Lower leg skin (tissue), 4 donors: ENCODE results near the gene UGT1A5. TPM values are rescaled to one million over a fixed set of nuclear protein-coding genes. Genes with fewer than 3 reads are reported as not detected.
A peak's percentile ranks its signal among the peaks of the same experiment; 100 is the strongest.

Experiments
- DNase-seq, 2 donors: peaks; one replicate each; pipeline ENCODE4 v3.0.0-alpha.2; 2019; ENCODE audit warnings: low spot score in 2 of 2
- H3K4me3 ChIP-seq: fragments of 200-600 bp; sonication (generic); 2 replicates; pipeline ENCODE4 v1.5.1; 2017; ENCODE audit warnings: mild to moderate bottlenecking, low read depth; ENCODE audit not compliant: poor library complexity, severe bottlenecking
- CTCF ChIP-seq, 3 donors: fragments of 450-650 bp; IDR thresholded peaks; one replicate each; pipeline ENCODE4 v1.5.1; 2016; ENCODE audit warnings: antibody characterized with exemption in 3 of 3, mild to moderate bottlenecking in 3 of 3, moderate library complexity in 2 of 3
- POLR2A ChIP-seq, 2 donors: fragments of 450-650 bp; IDR thresholded peaks; one replicate each; pipeline ENCODE4 v1.6.1; 2016 to 2017; ENCODE audit warnings: antibody characterized with exemption in 2 of 2, mild to moderate bottlenecking in 1 of 2, moderate library complexity in 1 of 2
- WGBS, 2 donors: methylation state at CpG; one replicate each; pipeline ENCODE4 v1.1.5; 2018; 5-methylcytosine and 5-hydroxymethylcytosine counted together
- intact Hi-C: fragments of 100-400 bp; cut with DNase I; formaldehyde crosslinking; loops from one replicate; pipeline ENCODE4 v1.15.0; 2023; ENCODE audit warnings: low total_unique reads
- total RNA-seq, 4 donors: library from RNA; depleted of rRNA; stranded (reverse); fragments of >200 nt; gene quantifications; one replicate each; pipeline ENCODE4 v1.1.0, GENCODE V29; 2016

UGT1A5 gene
- total RNA-seq, 4 donors from 2014 or later: 0.32 to 1.7 (median 0.80) TPM; not detected in 1

GRCh38 chr2:233794128-233794658 is 81.5 kb downstream of the UGT1A5 start:
- DNase-seq: peak in 1 of 2 donors; percentile 74
- TF ChIP-seq CTCF (IDR thresholded peaks at IDR 0.05): no peak
- TF ChIP-seq POLR2A (IDR thresholded peaks at IDR 0.05): no peak
- intact Hi-C loops: no loop called here
- H3K4me3 ChIP-seq: no peak overlapping the region
- WGBS, 2 donors: 80 to 85% methylated on average over 17 of the region's 17 CpGs

GRCh38 chr2:233795735-233796171 is 83.0 kb downstream of the UGT1A5 start:
- DNase-seq: peak in 1 of 2 donors; percentile 72
- TF ChIP-seq POLR2A (IDR thresholded peaks at IDR 0.05) (no peak), CTCF (IDR thresholded peaks at IDR 0.05) (no peak)
- no peak overlapping the region for H3K4me3 ChIP-seq
- WGBS, 2 donors: 93 to 94% methylated on average over 8 of the region's 13 CpGs
- intact Hi-C loops: no loop called here

GRCh38 chr2:233796254-233796653 is 83.5 kb downstream of the UGT1A5 start:
- no peak for DNase-seq
- intact Hi-C loops: no loop called here
- TF ChIP-seq POLR2A (IDR thresholded peaks at IDR 0.05) (no peak), CTCF (IDR thresholded peaks at IDR 0.05) (no peak)
- WGBS, 2 donors: 43 to 58% methylated on average over 9 of the region's 9 CpGs
- H3K4me3 ChIP-seq: no peak overlapping the region

GRCh38 chr2:233798335-233799086 is 85.8 kb downstream of the UGT1A5 start:
- intact Hi-C loops: no loop called here
- WGBS, 2 donors: 82% methylated on average over 14 of the region's 14 CpGs
- H3K4me3 ChIP-seq: no peak overlapping the region
- DNase-seq: peak in 1 of 2 donors; percentile 79
- TF ChIP-seq CTCF (IDR thresholded peaks at IDR 0.05): no peak
- TF ChIP-seq POLR2A (IDR thresholded peaks at IDR 0.05): no peak

DNA sequence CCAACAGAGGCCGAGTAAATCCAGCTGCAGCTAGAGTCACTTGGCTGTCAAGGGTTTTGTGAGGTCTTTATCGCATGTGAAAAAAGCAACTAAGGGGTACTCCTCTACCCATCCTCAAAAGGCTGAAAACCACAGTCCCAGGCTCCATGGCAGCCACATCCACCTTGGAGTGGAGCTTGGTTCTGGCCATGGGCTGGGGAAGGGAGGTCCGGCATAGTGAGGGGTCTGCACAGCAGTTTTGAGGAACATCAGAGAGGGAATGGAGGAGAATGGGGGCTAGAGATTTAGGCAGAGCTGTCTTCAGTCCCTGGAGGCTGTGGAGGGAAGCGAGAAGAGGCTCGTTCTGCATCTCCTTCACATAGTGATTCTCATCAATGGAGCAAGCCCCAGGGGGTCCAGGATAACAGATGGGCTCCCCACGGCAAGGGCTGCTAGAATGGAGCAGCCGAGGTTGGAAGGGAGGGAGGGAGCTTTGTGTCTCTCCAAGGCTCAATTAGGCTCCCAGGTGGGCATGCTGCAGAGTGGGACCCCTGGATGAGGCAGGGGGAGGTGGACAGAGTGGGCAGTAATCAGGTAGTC is 86.5 kb downstream of the UGT1A5 start:
- intact Hi-C loops: no loop called here
- peak in 1 of 2 donors; percentile 72 for DNase-seq
- TF ChIP-seq POLR2A (IDR thresholded peaks at IDR 0.05) (no peak), CTCF (IDR thresholded peaks at IDR 0.05) (no peak)
- no peak overlapping the region for H3K4me3 ChIP-seq
- WGBS, 2 donors: 64 to 65% methylated on average over 7 of the region's 7 CpGs
